Tibial artery (tissue), 4 donors: ENCODE data around the gene ZNF331.
A peak's percentile ranks its signal among the peaks of the same experiment; 100 is the strongest.
"Not testable (repeated sequence)": the region's sequence is repeated elsewhere in the genome, so short reads cannot be mapped to it uniquely, and the experiment has no call there.

Experiments
- DNase-seq, 2 donors: peaks; one replicate each; pipeline ENCODE4 v3.0.0-alpha.2; 2019
- H3K27ac ChIP-seq, 2 donors: fragments of 200-600 bp; sonication (generic) in 1 of 2; 1 replicate in 1 of 2; 2 replicates in 1 of 2; pipeline ENCODE4 v1.5.1; 2018 to 2019; ENCODE audit warnings: mild to moderate bottlenecking in 1 of 2
- H3K27me3 ChIP-seq, 2 donors: fragments of 200-600 bp; sonication (generic) in 1 of 2; one replicate each; pipeline versions ENCODE4 v1.5.1 to v1.6.0; 2016 to 2019
- H3K36me3 ChIP-seq, 3 donors: fragments of 200-600 bp; sonication (generic) in 2 of 3; one replicate each; pipeline ENCODE4 v1.5.1; 2016 to 2019; ENCODE audit warnings: mild to moderate bottlenecking in 2 of 3
- H3K4me1 ChIP-seq, 4 donors: fragments of 200-600 bp; sonication (generic) in 2 of 4; 1 replicate in 3 of 4; 2 replicates in 1 of 4; pipeline ENCODE4 v1.5.1; 2016 to 2019
- H3K4me3 ChIP-seq, 2 donors: fragments of 200-600 bp; sonication (generic) in 1 of 2; 1 replicate in 1 of 2; 2 replicates in 1 of 2; pipeline ENCODE4 v1.5.1; 2018 to 2019; ENCODE audit warnings: mild to moderate bottlenecking in 2 of 2
- H3K9me3 ChIP-seq, 3 donors: fragments of 200-600 bp; sonication (generic) in 1 of 3; one replicate each; pipeline ENCODE4 v1.5.1; 2016 to 2019
- CTCF ChIP-seq, 2 experiments: fragments of 200-600 bp in 1 of 2; fragments of 450-650 bp in 1 of 2; IDR thresholded peaks; one replicate each; pipeline ENCODE4 v1.5.1; 2017 to 2019; ENCODE audit warnings: antibody characterized with exemption in 2 of 2, mild to moderate bottlenecking in 1 of 2, moderate library complexity in 1 of 2
- intact Hi-C: fragments of 100-400 bp; cut with DNase I; formaldehyde crosslinking; loops from one replicate; pipeline ENCODE4 v1.15.0; 2023; ENCODE audit warnings: low total_unique reads

The ZNF331 gene

GRCh38 chr19:53511357-53511756 lies 26.6 kb upstream of the ZNF331 start:
- H3K36me3 ChIP-seq, result no peaks in the 10 kb centered on the region
- no peaks in the 10 kb centered on the region for H3K4me1 ChIP-seq
- no peak overlapping the region for H3K4me3 ChIP-seq
- no peak for TF ChIP-seq CTCF (IDR thresholded peaks at IDR 0.05)
- H3K9me3 ChIP-seq, result no peaks in the 10 kb centered on the region
- peaks cover 0 to 6% of the 10 kb centered on the region in 2 donors for H3K27me3 ChIP-seq
- intact Hi-C loops, result loop anchor here (10.0 kb wide), 2 partner anchors 47 to 87 kb away; partner anchors contain the start of gene ZNF813
- DNase-seq, result no peak
- H3K27ac ChIP-seq, result no peak overlapping the region

- no peak overlapping the region for H3K27ac ChIP-seq
- no peak overlapping the region for H3K4me3 ChIP-seq
- DNase-seq, result peak; percentile 40 to 69
- H3K36me3 ChIP-seq, result no peaks in the 10 kb centered on the region
- no peaks in the 10 kb centered on the region for H3K4me1 ChIP-seq
- H3K9me3 ChIP-seq, result no peaks in the 10 kb centered on the region
- peak; percentile 55 to 68 for TF ChIP-seq CTCF (IDR thresholded peaks at IDR 0.05)
- intact Hi-C loops, result loop anchor here (10.0 kb wide), 2 partner anchors 47 to 87 kb away; partner anchors contain the start of gene ZNF813
- peaks cover 0 to 2% of the 10 kb centered on the region in 2 donors for H3K27me3 ChIP-seq
Measured at GRCh38 chr19:53511933-53512374, 26.0 kb upstream of the ZNF331 start.

- not testable (repeated sequence) for H3K36me3 ChIP-seq, H3K9me3 ChIP-seq, H3K27me3 ChIP-seq, H3K4me3 ChIP-seq, H3K27ac ChIP-seq, DNase-seq, H3K4me1 ChIP-seq
- intact Hi-C loops, result loop anchor here (10.0 kb wide), 2 partner anchors 50 to 90 kb away; partner anchors contain the start of gene ZNF813
Measured at GRCh38 chr19:53515047-53515446, 22.9 kb upstream of the ZNF331 start.

- Histone ChIP-seq H3K27ac (no peak overlapping the region), H3K9me3 (no peaks in the 10 kb centered on the region), H3K36me3 (no peaks in the 10 kb centered on the region), H3K27me3 (no peaks in the 10 kb centered on the region), H3K4me1 (peaks cover 0 to 15% (median 9%) of the 10 kb centered on the region in 4 donors), H3K4me3 (no peak overlapping the region)
- no peak for TF ChIP-seq CTCF (IDR thresholded peaks at IDR 0.05)
- intact Hi-C loops, result loop anchor here (10.0 kb wide), 2 partner anchors 52 to 92 kb away; partner anchors contain the start of gene ZNF813
- no peak for DNase-seq
Measured at GRCh38 chr19:53517114-53517741, 20.7 kb upstream of the ZNF331 start.

GRCh38 chr19:53518121-53518520 lies 19.8 kb upstream of the ZNF331 start:
- H3K36me3 ChIP-seq, result no peaks in the 10 kb centered on the region
- H3K27ac ChIP-seq, result no peak overlapping the region
- DNase-seq, result no peak
- H3K27me3 ChIP-seq, result no peaks in the 10 kb centered on the region
- no peaks in the 10 kb centered on the region for H3K9me3 ChIP-seq
- intact Hi-C loops, result loop anchor here (10.0 kb wide), 2 partner anchors 53 to 93 kb away; partner anchors contain the start of gene ZNF813
- H3K4me1 ChIP-seq, result peaks cover 0 to 15% (median 9%) of the 10 kb centered on the region in 4 donors
- H3K4me3 ChIP-seq, result no peak overlapping the region
- no peak for TF ChIP-seq CTCF (IDR thresholded peaks at IDR 0.05)

GRCh38 chr19:53518716-53519115 lies 19.2 kb upstream of the ZNF331 start:
- TF ChIP-seq CTCF (IDR thresholded peaks at IDR 0.05), result no peak
- Histone ChIP-seq H3K4me3 (no peak overlapping the region), H3K27ac (no peak overlapping the region), H3K9me3 (no peaks in the 10 kb centered on the region), H3K27me3 (no peaks in the 10 kb centered on the region), H3K36me3 (no peaks in the 10 kb centered on the region), H3K4me1 (peaks cover 0 to 15% (median 9%) of the 10 kb centered on the region in 4 donors)
- no peak for DNase-seq
- intact Hi-C loops, result loop anchor here (10.0 kb wide), 2 partner anchors 54 to 94 kb away; partner anchors contain the start of gene ZNF813
